Right renal pelvis (tissue), 4 donors: ENCODE measurements around the gene C5. TPM values are rescaled to one million over a fixed set of nuclear protein-coding genes. Genes with fewer than 3 reads are reported as not detected.

Source experiments
- DNase-seq, 4 donors: peaks; one replicate each; pipeline ENCODE4 v3.0.0-alpha.2; 2013; ENCODE audit warnings: low read depth in 4 of 4, low spot score in 3 of 4, missing footprints in 1 of 4
- polyA plus RNA-seq, 4 donors: library from polyadenylated mRNA; unstranded; fragments of 120-200 nt; gene quantifications; one replicate each; pipeline ENCODE4 v1.2.1, GENCODE V29; 2013; ENCODE audit not compliant: insufficient read length in 4 of 4

Gene C5
- polyA plus RNA-seq, 4 donors = 12.0 to 16.6 (median 15.5) TPM

- no peak for DNase-seq
Measured at GRCh38 chr9:120915854-120916470, 134.1 kb downstream of the C5 start.

DNA sequence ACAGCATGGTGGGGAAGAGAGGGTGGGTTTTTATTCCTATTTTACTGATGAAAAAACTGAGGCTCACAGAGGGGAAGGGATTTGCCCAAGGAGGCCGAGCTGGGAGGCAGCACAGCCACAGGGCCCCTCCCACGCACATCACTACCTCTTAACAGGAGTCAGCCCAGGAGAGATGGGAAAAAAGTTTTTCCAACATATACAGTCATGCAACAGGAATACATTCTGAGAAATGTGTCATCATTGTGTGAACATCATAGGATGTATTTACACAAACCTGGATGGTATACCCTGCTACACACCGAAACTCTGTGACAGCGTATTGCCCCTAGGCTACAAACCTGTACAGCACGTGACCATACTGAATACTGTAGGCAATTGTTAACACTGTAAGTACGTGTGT is 135.1 kb downstream of the C5 start:
- DNase-seq = no peak

GRCh38 chr9:120914396-120914795 is 135.7 kb downstream of the C5 start:
- DNase-seq = no peak

DNA sequence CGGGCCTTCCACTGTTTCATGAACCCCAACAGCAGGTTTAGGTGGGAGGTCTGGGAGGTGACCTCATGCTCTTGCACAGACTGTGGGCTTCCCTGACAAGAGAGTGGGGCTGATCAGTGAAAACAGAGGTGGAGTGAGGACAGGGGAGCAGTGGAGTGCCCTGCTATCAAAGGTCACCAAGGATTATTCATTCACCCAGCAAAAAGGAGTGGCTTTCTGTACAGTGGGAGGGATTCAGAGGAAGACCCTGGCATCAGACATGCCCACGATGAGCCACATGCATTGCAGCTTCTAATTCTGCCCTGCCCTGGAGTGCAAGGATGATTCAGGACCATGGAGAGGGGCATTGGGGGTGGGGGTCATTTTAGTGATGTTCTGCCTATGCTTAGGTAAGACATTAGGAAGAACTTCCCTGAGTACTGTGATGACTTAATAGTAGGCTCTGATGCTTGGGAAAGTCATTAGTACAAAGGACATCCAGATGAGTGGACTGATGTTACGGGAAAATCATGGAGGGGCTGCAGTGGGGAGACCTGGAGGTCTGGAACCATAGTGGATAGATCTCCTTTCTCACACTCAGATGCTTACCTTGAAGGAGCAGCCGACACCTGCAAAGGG is 136.3 kb downstream of the C5 start:
- no peak for DNase-seq

DNA sequence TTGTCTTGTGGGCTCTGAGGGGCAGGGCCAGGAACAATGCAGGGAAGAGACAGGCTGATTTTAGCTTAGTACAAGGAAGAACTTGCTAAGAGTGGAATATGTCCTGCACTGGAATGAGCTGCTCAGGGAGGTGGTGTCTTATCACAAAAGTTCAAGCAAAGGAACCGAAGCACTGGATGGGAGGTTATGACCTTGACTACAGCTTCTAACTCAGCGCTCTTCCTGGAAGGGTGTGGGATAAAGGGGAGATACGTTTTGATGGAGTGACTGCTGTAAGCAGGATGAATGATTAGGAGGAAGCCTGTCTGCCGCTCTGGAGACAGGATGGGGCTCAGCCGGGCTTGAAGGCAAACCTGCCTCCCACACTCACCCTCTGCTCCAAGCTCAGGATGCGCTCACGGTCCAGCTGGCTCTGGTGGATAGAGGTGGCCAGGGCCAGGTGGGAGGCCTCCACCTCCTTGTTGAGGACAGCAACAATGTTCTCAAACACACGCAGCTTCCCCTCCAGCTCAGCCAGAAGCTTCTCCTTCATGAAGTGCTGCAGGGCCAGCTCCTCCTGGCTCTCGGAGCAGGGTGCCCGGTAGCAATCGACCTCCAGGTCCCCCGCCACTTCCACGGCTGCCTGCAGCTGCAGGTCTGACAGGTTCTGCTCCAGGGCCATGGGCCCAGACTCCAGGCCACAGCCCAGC is 137.0 kb downstream of the C5 start:
- DNase-seq = no peak

DNA sequence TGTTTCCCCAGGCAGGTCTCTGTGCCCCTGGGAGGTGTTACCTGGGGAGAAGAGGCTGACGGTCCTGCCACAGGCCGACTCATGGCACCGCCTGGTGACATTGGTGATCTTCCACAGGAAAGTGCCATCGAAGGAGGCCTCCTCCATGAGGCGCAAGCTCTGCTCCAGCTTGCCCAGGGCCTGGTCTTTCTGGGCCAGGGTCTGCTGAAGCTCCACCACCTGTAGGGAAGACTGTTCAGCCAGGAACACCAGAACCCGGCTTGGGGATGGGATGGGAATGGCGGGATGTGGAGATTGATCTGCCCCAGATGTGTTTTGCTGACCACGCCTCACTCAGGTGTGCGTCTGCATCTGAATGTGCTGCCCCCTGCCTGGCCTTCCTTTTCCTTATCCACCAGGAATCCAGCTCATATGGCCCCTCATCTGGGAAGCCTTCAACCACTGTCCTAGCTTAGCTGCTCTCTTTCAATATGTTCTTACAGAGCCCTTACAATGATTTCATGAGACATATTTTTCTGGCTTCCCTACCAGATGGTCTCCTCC is 138.7 kb downstream of the C5 start:
- no peak for DNase-seq

DNA sequence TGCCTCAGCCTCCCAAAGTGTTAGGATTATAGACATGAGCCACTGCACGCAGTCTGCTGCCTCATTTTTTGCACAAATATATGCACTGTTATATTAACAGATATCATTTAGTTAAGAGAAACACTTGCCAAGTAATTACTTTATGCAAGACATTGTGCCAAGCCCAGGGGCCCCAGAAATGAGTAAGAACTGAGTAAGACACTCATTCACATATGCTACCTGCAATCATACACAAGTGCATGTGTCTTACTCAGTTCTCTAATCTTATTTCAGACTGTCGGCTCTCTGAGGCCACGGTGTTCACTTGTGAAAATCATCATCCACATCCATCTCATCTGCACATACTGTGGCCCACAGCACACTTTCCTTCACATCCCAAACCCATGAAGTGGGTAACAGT is 139.4 kb downstream of the C5 start:
- no peak for DNase-seq

GRCh38 chr9:120909904-120910303 is 140.2 kb downstream of the C5 start:
- no peak for DNase-seq

- no peak for DNase-seq
Measured at GRCh38 chr9:120905315-120906164, 144.5 kb downstream of the C5 start.

DNA sequence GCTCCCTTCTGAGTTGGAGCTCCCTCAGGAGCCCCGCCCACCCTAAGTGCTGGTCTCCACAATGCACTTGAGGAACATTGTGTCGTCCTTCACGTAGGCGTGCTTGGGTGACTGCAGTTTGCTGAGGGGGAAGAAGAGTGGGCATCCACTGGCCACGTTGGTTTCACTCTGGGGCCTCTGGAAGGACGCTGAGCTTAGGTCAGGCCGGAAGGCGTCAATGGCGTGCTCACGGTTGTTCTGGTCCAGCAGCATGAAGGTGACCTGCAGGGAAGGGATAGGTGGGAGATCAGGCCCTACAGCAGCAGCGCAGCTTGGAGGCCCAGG is 145.1 kb downstream of the C5 start:
- no peak for DNase-seq

DNA sequence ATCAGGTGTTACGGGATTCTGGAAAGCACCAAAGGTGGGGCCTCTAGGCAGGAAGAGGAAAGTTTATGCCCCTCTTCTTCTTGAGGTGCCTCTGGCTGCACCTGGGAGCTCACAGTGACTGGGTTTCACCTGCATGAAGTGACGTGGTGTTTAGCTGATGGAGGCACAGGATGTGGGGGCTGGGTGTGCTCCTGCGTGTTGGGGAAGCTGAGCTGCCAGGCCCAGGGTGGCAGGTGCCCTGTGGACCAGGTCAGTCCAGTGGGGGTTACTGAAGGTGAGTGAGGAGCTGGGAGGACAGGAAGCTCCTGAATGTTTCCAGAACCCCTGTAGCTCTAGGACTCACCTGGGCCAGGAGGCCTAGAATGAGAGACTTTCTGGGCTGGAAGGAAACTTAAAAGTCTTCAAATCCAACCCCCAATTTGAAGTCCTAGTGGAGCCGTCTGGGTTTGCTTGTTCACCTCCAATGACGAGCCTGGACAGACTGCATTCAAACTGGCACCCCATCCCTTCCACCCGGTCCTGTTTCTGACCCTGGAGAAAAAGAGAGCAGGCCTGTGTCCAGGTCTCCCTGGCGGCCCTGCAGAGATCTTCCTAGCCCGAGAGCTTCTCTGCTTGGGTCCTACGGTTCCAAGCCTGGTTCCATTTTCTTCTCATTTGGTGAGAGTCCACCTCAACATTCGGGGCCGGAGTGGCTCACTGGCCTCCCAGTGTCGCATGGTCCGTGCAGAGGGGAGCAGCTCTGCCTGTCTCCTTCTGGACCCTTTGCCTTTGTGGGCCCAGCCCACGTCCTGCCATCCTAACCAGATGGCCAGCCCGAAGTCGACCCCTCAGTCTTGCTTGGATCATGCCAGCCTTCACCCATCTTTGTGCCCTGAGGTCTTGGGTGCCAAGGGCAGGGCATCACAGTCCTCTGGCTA is 145.8 kb downstream of the C5 start:
- DNase-seq = no peak

DNA sequence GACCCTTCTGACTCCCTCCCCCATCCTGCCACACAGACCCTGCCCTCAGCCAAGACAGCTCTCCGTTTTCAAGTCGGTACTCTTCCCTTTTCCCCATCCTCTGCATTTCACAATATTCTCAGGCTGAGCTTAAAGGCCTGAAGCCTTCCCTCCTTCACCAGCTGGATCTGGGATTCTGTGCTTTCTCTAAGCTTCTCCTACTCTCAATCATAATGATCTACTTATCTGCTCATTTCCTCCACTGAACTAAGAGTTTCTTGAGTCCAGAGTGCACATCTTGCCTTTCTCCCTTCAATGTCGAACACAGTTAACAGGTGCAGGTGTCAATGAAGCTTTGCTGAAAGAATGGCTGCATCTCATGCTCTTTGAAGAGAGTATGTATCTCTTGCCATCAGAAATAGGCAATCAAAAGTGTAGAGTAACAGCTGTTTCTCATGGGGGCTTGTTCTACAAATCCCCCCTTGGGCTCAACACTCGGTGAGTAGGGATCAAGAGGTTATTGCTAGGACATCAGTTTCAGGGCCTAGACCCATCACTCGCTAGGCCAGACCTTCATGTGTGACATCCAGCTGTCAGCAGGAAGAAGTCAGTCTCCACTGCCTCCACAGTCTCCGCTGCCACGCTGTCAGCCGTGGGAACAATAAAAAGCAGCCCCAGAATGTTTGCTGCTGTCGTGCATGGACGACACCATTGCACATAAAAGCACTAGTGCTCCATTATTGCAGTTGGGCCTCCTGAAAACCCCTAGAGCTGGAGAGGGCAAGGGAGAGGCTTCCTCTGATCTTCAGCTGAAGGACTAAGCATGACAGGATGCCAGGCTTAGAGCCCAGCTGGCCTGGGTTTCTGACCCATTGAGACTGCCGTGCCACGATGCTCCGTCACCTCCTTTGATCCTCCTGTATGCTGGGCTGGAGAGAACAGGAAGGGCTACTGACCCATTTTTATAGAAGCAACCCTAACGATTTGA is 147.2 kb downstream of the C5 start:
- no peak for DNase-seq

Other genes starting within 250 kb of the C5 start
- 10 to 100 TPM; 24.4 to 36.1 (median 31.4) TPM for gene PSMD5, start 207.4 kb downstream of the C5 start, polyA plus RNA-seq
- 10 to 100 TPM; 25.4 to 30.0 (median 28.7) TPM for gene PHF19, start 173.1 kb downstream of the C5 start, polyA plus RNA-seq
- 1 to 10 TPM; 4.6 to 6.0 (median 4.9) TPM for gene TRAF1, start 123.5 kb downstream of the C5 start, polyA plus RNA-seq
- gene CNTRL, start 24.7 kb upstream of the C5 start, polyA plus RNA-seq = 10 to 100 TPM; 27.2 to 33.6 (median 30.3) TPM
- 100 to 1,000 TPM; 100 to 130 (median 128) TPM for gene RAB14, start 151.6 kb upstream of the C5 start, polyA plus RNA-seq
- 100 to 1,000 TPM; 144 to 229 (median 173) TPM for gene GSN, start 217.9 kb upstream of the C5 start, polyA plus RNA-seq